ENCODE measurements around the gene ENAM. TPM values are rescaled to one million over a fixed set of nuclear protein-coding genes. Genes with fewer than 3 reads are reported as not detected.

ENAM gene
- total and polyA plus RNA-seq, 2 experiments from 2014 or later, result not detected

- TF ChIP-seq ZNF462 (CRISPR knock-in tag; IDR thresholded peaks at IDR 0.05) (no peak), ETS1 (IDR thresholded peaks at IDR 0.05) (no peak)
Measured at GRCh38 chr4:70678383-70678999, 49.9 kb downstream of the ENAM start (continued).

DNA sequence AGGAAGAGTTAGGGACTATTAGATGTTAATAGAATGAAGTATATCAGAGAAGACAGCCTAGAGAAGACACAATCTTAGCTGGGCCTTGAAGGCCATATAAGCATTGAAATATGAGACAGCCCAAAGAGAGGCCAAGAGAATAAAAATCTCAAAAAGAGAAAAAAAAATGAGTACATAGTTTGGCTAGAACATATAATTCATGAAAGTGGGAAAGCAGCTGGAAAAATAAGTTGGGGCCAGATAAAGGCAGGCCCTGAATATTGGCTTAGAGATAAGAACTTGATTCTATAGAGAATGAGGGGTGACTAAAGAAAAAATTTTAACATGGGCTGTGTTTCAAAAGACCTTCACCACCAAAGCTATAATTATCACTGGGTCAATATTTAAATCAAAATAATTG, 52.4 kb downstream of the ENAM start:
- Mint-ChIP-seq H3K27me3 (ENCODE audit: insufficient read depth, low read depth, poor library complexity) (no peaks in the 10 kb centered on the region), H3K36me3 (ENCODE audit: low read depth) (no peaks in the 10 kb centered on the region), H3K4me3 (no peak overlapping the region), H3K4me1 (no peaks in the 10 kb centered on the region), H3K27ac (no peak overlapping the region), H3K9me3 (no peaks in the 10 kb centered on the region)
- H2AFZ ChIP-seq, result no peak overlapping the region
- no peaks in the 10 kb centered on the region for H3K4me1 ChIP-seq (ENCODE audit: insufficient read depth)
- H3F3A ChIP-seq (replicated peaks; ENCODE audit: low read depth), result no peaks in the 10 kb centered on the region
- H3K27me3 ChIP-seq (ENCODE audit: insufficient read depth), result no peaks in the 10 kb centered on the region
- H3K79me2 ChIP-seq (replicated peaks; ENCODE audit: insufficient read depth), result no peaks in the 10 kb centered on the region
- DNase-seq (ENCODE audit: low spot score) (no peak), ATAC-seq (no peak)
- no peak overlapping the region for H3K27ac ChIP-seq (ENCODE audit: low read depth)
- H3K9me2 ChIP-seq (ENCODE audit: insufficient read depth), result no peaks in the 10 kb centered on the region
- H4K20me1 ChIP-seq (replicated peaks; ENCODE audit: insufficient read depth), result no peaks in the 10 kb centered on the region
- H3K4me2 ChIP-seq, result no peak overlapping the region
- TF ChIP-seq CREB1 (CRISPR knock-in tag; IDR thresholded peaks at IDR 0.05; ENCODE audit: low read depth) (no peak), ZNF462 (CRISPR knock-in tag; IDR thresholded peaks at IDR 0.05) (no peak), ZNF114 (CRISPR knock-in tag; IDR thresholded peaks at IDR 0.05) (no peak)
- H3K4me3 ChIP-seq, result no peak overlapping the region
- H3K36me3 ChIP-seq (ENCODE audit: insufficient read depth), result no peaks in the 10 kb centered on the region
